ENCODE measurements around the gene EIF1AD. TPM values are rescaled to one million over a fixed set of nuclear protein-coding genes. Genes with fewer than 3 reads are reported as not detected.
A peak's percentile ranks its signal among the peaks of the same experiment; 100 is the strongest.

Gene EIF1AD
- total RNA-seq, 1 donor from 2014 or later = 19.0 TPM

DNA sequence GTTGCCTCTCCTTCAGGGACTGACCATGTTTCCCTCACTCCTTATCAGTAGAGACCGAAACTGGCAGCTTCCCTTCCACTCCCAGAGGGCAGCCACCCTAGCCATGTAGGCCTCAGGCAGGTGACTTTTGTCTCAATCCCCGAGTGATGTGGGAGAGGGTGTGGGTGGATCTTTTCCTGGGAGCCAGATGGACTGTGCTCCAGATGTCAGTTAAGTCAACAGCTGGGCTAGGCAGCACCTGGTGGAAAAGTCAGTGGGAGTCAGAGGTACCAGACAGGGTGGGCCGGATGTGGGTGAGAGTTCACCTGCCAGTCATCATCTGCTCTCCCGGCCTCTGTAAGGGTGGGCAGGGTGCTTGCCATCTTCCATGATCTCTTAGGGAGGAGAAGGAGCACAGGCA is 2.2 kb upstream of the EIF1AD start:
- DNase-seq = no peak

DNA sequence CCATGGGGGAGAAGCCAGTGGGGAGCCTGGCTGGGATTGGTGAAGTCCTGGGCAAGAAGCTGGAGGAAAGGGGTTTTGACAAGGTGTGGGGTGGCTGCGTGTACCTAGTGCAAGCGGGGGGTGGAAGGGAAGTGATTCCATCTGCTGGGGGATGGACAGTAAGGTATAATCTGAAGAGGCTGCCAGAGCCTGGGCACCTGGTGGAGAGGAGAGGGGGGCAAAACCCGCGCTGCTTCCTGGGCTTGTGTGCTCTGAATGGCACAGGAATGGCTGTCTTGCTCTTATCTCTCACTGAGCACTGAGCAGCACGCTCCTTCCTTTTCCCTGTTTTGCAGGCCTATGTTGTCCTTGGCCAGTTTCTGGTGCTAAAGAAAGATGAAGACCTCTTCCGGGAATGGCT is 1.3 kb upstream of the EIF1AD start:
- DNase-seq = no peak

DNA sequence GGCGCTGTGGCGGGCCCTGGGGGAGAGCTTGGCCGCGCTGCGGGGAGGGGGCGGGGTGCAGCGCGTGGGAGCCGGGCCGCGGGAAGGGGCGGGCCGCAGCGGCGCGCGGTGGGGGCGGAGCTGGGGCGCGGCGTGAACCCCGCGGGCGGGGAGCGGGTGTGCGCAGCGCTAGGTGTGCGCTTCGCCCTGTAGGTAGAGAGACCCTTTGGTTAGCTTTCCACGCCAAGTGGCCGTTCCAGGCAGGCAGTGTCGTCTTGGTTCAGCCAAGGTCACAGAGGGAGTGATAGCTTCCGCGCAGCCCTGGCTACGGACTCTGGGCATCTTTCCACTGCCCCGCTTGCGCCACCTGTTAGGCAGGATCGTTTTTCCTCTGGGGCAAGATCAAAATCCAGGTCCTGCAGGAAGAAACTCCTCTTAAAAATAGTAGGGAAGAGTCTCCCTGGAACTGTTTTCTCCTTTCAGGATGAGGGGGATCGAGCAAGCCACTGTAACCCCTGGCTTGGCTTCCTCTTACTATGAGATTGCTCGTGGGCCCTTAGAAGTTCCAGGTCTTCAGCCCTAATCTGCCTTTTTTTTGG is 780 bp upstream of the EIF1AD start:
- DNase-seq = no peak

DNA sequence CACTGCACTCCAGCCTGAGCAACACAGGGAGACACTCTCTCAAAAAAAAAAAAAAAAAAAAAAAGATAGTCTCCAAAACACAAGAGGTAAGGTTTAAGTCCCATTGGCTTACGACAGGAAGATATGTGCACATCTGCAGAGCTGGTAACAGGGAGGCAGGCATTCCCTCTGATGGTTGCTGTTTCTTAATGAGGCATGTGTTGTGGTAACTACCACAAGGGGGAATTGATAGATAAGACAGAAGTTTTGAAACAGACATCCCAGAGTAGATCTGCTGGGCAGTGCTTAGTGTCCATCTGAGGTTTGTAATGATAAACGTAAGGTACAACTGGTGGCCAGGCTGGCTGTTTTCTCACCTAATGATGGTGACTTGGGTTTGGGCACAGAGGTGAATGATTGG is 4.7 kb downstream of the EIF1AD start:
- no peak for DNase-seq

DNA sequence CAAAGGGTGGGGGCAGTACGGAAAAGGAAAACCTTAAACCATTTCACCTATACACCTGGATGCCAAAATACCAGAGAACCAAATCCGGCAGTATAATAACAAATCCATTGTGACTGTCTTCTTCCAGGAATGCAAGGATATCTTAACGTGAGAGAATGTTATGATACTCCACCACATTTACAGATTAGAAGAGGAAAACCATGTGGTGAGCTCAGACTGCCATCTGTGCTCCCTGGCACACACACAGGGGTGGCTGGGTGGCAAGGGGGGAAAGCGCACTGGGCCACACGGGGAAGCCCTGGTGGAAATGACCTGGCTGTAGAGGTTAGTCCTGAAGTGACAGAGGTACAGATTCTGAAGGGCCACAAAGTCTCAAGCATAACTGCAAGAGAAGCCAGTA is 9.9 kb downstream of the EIF1AD start:
- no peak for DNase-seq

DNA sequence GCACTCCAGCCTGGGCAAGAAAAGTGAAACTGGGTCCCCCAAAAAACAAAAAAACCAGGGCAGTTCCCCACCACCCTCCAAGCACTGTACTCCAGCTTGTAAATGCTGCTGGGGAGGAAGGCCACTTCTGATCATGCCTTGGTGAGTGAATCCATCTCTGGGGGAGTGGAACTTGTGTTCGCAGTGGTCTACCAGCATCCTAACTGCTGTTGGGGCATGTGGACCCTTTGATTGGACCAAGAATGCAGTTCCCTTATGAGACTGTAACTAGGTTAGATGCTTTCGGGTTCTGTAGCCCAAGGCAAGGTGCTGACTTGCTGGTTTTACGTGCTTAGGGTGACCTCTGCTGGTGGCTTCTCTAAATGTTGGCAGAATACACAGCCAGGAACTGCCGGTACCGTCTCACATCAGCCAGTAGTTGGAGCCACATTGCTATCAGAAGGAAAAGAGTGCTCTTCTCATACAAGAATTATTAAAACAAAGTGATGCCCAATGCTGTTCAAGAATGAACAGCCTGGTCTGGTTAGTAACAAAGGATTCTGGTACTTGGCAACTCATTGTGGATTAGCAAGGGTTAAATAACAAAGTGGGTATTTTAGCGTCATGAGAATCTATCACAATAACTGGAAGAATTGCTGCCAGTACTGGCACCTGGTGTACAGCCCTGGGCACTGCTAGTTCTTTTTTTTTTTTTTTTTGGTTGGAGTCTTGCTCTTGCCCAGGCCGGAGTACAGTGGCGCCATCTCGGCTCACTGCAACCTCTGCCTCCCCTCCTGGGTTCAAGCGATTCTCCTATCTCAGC is 13.0 kb downstream of the EIF1AD start:
- peak; percentile 92 for DNase-seq

DNA sequence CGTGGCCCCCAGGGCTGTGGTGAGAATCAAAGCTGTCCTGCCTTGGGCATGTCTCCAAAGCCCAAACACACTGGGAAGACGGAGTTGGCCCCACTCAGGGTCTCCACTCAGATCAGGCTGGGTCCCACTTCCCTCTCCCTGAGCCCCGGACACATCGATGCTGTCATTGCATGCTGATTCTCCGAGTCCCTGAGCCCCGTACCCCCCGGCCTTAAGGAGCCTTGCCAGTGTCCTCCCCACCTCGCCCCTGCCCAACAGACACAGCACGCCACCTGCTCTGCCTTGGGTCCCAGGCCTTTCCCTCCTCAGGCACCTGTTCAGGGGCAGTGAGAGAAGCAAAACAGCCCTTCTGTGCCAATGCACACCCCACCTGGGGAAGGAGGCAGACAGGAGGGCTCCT is 14.6 kb downstream of the EIF1AD start:
- no peak for DNase-seq

DNA sequence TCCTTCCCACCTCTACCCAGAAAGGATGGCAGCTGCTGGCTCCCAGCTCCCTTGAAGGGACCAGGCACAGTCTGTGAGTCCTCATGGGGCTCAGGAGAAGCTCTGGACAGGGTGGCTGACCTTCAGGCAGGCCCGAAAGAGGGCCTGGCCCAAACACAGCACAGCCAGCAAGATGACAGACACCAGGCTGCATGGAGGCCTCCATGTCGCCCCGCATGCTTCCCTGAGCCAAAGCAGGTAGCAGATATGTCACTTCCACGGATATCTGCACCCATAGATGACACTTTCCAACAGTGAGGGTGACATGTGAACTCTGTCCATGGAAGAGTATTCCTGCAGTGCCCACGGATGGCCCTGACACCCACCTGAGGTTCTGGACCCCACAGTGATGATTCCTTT is 18.4 kb downstream of the EIF1AD start:
- DNase-seq = no peak

DNA sequence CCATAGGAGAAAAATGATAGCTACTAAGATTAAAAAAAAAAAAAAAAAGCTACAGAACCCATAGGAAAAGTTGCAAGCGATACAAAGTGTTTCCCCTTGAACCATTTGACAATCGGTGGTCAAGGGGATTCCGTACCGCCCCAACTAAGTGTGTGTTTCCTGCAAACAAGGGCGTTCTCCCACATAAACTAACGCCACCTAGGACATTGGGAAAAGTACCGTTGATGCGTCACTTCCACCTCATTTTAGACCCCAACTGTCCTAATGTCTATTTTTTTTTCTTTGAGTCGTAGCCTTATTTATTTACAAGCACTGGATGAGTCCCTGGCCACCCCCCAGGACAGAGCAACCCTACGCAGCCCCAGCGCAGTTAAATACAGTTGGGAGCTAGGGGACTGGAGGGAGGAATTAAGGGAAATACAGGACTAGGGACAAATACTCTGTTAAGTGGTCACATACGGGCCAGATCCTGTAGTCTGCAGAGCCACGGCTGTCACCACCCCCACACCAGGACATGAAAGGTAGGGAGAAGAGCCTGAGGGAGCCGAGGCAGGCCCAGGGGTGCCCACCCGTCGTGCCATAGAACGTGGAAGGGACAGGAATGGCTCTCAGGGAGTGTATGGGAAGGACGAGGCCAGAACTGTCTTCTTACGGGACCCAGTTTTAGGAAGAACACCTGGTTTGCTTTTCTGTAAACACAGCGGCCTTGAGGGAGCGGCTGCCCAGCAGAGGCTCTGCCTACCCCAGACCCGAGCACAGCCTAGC is 19.0 kb downstream of the EIF1AD start:
- DNase-seq = no peak

DNA sequence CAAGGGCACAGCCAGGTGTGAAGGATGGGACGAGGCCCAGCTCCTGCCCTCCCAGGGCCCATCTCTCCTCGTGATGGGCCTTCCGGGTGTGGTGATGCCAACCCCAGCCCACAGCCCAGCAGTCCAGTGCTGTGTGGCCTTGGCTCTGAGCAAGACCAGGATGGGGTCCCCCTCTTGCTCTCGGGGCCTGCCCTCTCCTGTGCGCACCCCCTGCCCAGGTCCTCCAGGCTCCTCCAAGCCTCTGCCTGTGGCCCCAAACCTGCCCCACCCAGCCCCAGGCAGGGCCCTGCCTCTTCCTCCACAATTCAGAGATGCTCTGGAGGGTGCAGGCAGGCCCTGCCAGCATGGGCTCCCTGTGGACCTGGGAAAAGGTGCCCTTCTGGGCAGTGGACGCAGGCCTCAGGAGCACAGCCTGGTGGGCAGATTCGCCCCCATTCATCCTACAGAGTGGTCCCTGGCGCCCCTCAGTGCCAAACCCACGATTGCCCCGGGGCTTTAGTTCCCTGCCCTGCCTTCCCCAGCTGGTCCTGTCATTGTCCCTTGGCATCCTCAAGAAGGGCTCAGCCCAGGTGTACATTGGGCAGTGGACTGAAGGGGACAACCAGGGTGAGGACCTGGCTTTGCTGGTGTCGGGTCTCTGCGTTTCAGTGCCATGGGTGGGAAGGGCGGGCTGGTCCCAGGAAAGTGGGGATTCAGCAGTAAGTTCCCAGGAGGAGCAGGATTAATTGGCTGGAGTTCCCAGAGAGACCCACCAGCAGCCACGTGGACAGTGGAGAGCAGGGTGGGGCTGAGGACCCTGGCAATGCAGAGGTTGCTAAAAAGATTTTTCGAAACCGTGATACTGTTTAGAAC is 19.8 kb downstream of the EIF1AD start:
- no peak for DNase-seq

DNA sequence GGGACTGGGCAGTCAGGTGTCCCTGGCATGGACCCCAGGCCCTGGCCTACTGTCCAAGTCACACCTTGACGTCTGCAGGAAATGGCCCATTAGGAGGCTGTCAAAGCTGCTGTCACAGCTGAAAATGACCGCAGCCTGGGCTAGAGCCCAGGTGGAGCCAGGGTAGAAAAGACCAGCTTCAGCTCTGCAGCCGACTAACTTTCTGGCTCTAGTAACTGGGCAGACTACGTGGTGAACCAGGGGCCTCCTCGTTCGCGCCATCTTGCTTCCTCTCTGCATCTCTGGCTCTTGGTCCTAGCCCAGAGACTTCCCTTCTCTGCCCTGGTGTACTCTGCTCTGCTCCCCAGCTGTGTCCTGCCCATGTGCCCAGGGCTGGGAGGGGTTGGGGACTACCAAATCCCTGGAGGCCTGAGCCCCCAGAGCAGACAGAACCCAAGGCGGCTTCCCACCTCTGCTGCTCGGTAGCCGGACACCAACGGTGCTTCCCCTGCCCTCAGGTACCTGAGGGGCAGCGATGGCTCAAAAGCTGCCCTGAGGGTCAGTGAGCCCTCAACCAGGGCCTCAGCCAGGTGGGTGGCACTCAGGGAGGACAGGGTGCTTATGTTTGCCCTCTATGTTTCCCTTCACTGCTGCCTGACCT is 20.7 kb downstream of the EIF1AD start:
- no peak for DNase-seq

DNA sequence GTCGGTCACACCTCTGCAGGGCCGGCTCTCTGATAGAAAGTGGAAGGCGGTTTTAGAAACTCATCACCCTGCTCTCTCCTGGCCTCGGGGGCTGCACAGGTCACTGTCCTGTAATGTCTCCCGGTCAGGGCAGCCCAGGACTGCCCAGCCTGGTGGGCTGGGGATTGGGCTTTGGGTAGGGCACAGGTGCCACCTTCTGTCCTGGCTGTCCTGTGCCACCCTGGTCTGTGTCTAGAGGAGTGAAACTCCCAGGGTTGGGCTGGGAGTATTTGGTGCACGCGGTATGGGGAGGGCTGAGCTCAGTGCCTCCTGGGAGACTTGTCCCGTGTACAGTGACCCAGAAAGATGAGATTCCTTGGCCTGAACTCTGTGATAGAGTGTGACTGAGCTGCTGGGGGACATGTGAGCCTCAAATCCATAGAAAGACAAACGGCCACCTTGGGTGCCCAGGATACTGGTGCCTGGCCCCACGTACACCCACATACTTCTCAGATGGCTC is 22.6 kb downstream of the EIF1AD start:
- no peak for DNase-seq

DNA sequence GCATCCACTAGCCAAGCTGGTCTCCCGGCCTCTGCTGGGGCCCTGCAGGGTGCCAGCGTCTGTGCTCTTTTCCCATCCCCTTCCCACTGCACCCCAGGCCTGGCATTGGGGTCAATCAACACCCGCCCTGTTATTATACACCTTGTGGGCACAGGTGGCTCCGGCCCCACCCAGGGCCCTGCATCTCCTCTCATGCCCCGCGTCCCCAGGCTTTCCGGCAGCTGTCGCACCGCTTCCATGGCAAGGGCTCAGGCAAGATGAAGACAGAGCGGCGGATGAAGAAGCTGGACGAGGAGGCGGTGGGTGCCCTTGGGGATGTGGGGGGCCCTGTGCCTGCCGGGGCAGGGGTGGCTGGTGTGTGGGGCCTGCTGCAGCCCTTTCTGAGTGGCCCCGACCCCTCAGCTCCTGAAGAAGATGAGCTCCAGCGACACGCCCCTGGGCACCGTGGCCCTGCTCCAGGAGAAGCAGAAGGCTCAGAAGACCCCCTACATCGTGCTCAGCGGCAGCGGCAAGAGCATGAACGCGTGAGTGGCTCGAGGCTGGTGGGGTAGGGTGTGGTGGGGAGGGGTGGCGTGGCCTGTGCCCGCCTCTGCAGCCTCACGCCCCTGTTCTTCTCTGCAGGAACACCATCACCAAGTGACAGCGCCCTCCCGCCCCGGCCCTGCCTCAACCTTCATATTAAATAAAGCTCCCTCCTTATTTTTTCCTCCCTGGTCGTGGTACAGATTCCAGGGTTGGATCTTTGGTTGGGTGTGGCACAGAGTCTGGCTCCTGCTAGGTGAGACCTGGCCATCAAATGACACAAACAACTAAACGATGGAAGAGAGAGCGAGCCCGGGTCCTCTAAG is 23.3 kb downstream of the EIF1AD start:
- DNase-seq = no peak

DNA sequence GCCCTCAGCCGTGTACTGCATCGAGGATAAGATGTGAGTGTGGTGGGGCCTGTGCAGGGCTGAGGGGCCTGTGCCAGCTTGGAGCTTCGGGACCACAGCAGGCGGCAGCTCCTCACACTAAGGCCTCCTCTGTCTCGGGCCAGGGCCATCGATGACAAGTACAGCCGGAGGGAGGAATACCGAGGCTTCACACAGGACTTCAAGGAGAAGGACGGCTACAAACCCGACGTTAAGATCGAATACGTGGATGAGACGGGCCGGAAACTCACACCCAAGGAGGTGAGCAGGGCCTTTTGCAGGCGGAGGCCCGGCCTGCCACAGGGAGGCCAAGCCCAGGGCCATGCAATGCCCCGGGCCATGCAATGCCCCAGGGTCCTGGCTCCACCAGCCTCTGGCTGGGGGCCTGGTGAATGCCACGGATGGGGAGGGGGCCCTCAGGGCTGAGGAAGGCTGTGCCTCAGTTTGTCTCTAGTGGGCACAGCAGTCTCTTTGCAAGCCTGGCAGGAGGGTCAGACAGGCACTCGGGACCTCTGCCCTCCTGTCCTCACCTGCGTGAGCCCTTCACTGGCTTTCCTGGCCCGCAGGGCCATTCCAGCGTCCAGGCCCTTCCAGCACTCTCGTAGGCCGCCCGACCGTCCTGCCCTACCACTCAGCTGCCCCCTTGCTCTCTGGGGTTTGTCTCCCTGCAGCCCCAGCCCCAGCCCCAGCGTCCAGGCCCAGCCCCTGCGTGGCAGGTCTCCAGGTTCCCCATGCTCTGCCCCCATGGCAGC is 24.2 kb downstream of the EIF1AD start:
- DNase-seq = no peak

DNA sequence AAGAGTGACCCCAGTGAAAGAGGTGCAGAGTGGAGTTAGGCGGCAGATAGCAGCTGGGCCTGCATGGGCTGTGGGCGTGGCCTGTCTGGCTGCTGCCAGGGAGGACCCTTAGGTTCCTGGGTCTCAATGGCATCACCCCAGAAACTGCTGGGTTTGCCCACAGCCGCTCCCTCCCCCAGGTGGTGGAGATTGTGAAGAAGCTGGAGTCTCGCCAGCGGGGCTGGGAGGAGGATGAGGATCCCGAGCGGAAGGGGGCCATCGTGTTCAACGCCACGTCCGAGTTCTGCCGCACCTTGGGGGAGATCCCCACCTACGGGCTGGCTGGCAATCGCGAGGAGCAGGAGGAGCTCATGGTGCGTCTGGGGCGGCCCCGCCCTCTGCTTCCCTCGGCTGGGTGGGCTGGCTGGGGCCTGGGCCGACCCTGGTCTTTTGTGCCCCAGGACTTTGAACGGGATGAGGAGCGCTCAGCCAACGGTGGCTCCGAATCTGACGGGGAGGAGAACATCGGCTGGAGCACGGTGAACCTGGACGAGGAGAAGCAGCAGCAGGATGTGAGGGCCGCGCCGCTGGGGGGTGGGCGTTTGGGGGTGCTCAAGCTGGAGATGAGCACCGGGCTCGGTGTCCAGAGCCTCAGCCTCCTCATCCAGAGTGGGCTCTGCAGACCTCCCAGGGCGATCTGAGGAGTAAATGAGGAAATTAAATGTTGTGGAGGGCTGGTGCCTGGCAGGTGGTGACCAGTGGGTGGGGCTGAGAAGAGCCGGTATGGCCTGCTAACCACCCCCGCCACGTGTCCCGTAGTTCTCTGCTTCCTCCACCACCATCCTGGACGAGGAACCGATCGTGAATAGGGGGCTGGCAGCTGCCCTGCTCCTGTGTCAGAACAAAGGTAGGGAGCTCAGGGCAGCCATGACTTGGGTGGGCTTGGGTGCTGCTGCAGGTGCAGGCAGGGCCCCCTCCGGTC is 25.5 kb downstream of the EIF1AD start:
- DNase-seq = no peak

DNA sequence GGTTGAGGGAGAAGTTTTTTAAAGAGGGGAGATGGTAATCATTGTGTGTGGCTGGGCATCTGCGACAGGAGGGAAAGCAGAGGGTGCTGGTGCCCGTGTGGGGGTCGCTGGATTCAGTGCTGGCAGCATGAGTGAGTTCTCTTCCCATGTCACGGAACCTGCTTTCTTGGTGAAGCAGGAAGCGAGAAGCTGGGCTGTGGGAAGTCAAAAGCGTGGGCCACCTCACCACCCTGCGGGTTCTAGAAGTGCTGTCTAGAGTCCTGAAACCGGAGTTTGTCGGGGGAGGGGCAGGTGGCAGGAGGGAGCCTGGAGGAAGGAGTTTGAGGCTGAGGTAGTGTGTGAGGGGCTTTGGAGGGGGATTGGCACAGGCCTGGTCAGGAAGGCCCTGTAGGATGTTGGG is 26.2 kb downstream of the EIF1AD start:
- DNase-seq = no peak

DNA sequence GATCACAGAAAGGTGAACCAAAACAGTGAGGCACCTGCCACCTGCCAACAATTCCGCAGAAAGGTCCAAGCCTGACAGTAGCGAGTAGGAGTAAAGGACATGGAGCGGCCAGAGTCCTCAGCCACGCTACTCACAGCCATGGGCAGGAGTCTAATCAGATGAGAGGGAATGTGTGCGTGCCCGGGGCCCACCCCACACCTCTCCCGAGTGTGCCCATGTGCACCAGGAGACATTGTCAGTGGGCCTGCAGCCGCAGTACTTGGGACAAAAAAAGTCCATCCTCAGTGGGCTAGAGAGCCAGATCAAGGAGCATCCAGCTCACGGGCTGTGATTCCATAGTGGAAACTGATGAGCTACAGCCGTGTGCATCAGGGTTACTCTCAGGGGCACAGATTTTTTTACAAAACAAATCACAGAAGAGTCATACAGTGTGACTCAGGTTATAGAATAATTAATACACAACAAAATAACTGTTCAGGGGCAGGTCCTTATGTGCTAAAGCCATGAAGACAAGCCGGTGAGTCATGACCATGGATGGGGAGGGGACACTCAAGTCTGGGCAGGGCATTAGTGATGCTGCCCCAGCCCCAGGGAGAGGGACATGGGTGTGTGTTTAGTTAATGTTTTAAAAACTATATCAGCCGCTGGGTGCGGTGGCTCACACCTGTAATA is 28.4 kb downstream of the EIF1AD start:
- no peak for DNase-seq

DNA sequence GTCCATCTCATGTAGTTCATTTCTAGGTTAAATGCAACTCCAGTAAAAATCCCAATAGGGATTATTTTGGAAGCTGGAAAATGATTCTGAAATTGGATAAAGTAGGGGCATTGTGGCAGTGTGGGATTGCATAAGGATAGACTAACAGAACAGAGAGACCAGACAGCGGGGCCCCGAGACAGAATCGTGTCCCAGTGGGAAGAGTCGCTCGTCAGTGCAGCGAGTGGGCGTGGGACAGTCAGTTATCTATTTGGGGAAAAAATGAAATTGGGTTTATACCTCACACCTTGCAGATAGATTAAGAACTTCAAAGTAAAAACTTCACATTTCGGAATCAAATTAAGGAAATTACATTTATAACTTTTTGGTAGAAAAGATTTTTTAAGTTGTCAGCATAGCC is 29.8 kb downstream of the EIF1AD start:
- no peak for DNase-seq

Data from skin of body (tissue), 2 donors.